KOPT-K1 (cell line): ENCODE measurements around the gene TRAPPC3.

Source experiments
- H3K27ac ChIP-seq: fragments of 200-600 bp; sonication (generic); 2 replicates; pipeline ENCODE4 v1.5.1; 2016; ENCODE audit warnings: antibody characterized with exemption, mild to moderate bottlenecking, low read depth, low read length; ENCODE audit not compliant: poor library complexity, severe bottlenecking
- H3K36me3 ChIP-seq: fragments of 200-600 bp; sonication (generic); 2 replicates; pipeline ENCODE4 v1.5.1; 2017; ENCODE audit warnings: antibody characterized with exemption, mild to moderate bottlenecking, low read length, moderate library complexity; ENCODE audit not compliant: insufficient read depth
- H3K9me3 ChIP-seq: fragments of 200-600 bp; sonication (generic); 2 replicates; pipeline ENCODE4 v1.5.1; 2017; ENCODE audit warnings: antibody characterized with exemption, low read length, mild to moderate bottlenecking; ENCODE audit not compliant: insufficient read depth, poor library complexity, severe bottlenecking

The TRAPPC3 gene

DNA sequence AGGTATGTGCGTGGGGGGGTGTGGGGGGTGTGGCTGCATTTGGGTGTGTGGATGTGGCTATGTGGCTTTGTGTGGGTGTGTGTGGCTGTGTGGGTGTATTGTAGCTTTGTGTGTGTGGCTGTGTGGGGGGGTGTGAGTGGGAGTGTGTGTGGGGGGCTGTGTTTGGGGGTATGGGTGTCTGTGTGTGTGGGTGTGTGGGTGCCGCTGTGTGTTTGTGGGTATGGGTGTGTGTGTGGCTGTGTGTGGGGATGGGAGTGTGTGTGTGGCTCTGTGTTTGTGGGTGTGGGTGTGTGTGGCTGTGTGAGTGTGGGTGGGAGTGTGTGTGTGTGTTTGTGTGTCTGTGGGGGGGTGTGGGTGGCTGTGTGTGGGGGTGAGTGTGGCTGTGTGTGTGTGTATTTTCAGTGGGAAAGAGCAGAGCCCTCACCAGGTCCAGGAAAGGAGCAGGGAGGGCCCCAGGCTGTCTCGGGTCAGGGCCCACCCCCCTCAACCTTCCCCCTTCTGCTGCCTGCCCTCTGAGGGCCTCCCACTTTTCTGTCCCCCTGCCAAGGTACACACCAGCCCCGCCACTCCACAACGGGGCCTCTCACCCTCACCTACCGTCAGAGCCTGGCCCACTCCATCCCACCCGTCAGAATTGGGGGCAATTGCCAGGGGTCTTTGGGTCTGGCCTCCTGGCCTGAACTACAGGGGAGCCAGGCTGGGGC is 22.3 kb downstream of the TRAPPC3 start:
- Histone ChIP-seq H3K36me3 (no peaks in the 10 kb centered on the region), H3K9me3 (no peaks in the 10 kb centered on the region), H3K27ac (no peak overlapping the region)

DNA sequence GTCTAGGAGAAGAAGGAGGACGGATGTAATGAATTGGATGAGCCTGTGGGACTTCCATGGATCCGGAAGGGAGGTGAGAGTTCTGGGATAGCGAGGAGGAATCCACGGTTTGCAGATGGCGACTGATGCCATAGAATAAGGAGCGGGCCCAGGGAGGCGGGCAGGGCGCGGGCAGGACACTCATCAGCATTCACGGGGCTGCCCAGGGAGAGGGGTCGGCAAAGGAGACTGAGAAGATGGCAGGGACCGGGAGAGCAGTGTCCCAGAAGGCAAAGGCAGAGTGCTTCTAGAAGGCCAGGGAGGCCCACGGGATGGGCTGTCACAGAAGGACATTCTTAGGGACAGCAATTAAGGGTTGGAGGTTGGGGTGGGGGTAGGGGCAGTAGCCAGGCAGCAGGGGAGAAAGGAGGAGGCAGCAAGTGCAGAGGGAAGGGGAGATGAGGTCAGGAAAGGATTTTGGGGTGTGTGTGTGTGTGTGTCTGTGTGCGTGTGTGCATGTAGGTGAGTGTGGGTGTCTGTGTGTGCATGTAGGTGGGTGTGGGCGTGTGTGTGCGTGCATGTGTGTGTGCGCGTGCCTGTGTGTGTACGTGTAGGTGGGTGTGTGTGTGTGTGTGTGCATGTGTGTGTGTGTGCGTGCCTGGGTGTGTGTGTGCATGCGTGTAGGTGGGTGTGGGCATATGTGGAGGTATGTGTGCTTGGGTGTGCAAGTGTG is 23.1 kb downstream of the TRAPPC3 start:
- H3K9me3 ChIP-seq: no peaks in the 10 kb centered on the region

DNA sequence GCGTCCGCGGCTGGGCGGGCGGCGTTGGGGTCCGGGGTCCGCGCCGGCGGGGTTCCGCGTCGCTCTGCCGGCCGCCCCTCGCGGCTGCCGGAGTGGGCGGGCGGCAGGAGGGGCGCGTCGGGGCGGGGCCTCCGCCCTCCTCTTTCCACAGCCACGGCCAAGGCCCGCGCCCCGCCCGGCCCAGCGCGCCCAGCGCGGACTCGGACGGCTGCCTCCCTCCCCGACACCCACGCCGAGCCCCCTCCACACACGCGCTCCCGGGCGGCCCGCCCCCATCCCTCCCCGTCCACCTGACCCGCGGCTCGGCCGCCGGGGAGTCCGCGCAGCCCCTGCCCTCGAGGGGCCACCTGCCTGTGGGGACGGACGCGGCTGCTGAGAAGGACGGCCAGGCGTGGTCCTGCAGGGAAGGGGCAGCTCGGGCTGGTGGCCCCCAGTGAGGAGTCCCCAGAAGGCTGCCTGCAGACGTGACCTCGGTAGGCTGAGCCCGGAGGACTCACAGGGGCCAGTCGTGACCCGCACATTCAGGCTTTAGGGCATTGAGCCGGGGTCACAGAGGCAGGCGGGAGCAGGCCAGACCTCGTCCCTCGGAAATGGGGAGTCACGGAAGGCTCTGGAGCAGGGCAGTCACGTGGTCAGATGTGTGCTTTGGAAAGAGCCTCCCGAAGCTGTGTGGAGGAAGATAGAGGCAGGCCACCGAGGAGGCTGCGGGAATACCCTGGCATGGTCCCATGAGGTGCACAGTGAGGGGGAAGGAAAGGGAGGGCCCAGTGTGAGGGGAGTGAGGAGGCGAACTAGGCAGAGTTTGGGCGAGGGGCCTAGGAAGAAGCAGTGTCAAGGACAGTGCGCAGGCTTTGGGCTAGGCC is 23.9 kb downstream of the TRAPPC3 start, which contains the start of gene COL8A2:
TSS of gene COL8A2 (minus strand) at position 94 of the 863 bp plus-strand sequence. CDS start 24,980 bp downstream, outside the sequence.
- no peaks in the 10 kb centered on the region for H3K9me3 ChIP-seq
- no peaks in the 10 kb centered on the region for H3K36me3 ChIP-seq
- no peak within 1 kb of the TSS for H3K27ac ChIP-seq

More for the DNA sequence above, 23.1 kb downstream of the TRAPPC3 start:
- Histone ChIP-seq H3K36me3 (no peaks in the 10 kb centered on the region), H3K27ac (no peak overlapping the region)

DNA sequence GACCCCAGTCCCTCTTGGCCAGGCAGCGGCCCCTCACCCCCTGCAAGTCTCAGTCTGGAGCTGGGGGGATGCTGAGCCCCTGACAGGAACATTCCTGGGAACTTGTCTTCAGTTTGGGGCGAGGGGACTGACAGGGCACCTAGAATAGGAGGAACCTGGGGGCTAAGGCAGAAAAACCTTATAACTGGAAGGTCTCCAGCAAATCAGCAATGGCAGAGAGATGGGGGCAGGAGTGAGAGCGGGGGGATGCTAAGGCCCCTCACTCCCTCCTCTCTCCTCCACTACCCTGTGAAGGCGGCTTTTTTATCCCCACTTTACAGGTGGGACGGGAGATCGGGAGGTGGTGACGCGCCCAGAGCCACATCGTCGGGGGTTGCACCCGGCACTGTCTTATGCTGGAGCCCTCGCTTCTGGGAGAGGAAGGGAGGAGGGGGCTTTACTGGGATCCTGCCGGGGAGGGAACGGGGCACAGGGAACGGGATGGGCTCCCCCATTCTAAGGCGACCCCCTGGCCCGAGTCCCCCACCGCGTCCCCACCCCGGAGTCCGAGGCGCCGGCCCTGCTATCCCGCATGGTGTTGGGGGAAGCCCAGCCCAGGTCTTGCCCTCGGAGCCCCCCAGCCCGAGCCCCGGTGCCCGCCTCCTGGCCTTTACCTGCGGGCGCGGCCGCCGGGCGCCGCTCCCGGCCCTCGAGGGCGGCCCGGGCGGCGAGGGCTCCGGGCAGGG is 24.7 kb downstream of the TRAPPC3 start:
- Histone ChIP-seq H3K27ac (no peak overlapping the region), H3K36me3 (no peaks in the 10 kb centered on the region), H3K9me3 (no peaks in the 10 kb centered on the region)

DNA sequence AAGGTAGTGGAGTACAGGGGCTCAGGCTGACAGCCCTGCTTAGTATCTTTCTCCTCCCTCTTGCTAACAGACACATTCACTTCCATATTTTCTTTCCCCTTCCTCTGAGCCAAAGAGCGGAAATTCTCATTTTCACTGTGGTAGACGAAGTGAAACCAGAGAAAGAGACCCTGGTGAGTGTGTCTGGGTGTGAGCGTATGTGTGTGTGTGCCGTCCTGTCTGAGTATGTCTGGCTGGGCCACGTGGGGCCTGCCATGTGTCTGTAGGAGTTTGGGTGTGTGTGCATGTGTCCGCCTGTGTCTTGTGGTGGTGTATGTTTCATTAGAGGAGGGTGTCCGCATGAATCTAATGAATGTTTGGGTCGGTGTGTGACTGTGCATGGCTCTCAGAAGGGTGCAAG is 25.9 kb downstream of the TRAPPC3 start:
- no peaks in the 10 kb centered on the region for H3K36me3 ChIP-seq
- H3K9me3 ChIP-seq: no peaks in the 10 kb centered on the region
- no peak overlapping the region for H3K27ac ChIP-seq

DNA sequence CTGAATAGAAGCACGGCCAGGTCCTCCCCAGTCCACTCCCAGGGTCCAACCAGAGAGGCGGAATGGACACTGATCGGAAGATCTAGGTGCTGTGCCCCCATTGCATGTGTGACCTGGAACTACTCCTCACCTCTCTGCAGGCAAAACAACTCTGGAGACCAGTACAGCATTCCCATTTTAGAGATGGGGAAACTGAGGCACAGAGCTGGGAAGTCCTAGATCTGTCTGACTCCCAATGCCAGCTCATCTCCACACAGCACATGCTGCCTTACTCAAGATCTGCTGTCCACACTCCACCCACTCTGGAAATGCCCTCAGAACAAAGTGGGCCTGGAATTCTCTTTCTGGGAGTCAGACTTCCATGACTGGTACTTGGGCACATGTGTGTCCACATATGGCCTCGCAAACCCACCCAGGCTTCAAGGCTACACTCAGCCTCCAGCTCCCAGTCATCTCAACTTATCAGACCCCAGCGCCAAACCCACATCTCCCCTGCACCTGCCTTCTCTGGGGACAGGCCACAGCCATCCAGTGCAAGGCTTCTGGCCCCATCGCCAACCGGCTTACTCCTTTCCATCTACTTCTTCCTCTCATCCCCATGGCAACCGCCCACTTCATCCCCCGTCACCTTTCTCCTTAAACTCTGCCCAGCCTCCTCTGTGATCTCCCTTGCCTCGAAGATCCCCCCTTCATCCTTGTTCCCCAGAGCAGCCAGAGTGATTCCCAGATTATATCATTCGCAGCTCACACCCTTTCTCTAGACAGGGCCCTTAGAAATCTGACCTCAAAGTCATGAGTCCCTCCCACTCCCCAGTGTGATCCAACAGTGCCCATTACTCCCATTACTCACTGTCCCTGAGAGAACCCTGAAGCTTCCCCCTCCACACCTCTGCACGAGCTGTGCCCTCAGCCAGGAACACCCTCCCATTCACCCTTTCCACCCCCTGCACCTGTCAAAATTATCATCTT is 26.9 kb downstream of the TRAPPC3 start:
- Histone ChIP-seq H3K27ac (no peak overlapping the region), H3K9me3 (no peaks in the 10 kb centered on the region)

DNA sequence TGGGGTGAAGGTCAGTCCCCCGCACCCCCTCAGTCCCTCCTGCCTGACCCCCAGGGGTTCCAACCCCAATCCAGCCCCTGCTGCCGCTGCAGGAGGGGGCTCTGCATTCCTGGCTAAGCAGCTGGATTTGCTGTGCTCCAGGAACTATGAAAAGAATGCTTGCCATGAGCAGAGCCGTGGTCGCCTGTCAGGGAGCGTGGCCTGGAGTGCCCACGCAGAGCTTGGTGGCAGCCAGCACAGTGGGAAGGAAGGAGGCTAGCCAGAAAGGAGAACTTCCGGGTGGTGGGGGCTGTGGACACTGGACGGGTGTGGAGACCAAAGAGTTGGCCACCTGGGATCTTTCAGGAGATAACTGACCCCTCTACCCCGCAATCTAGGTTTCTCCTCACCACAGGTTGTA is 29.8 kb downstream of the TRAPPC3 start:
- Histone ChIP-seq H3K9me3 (no peaks in the 10 kb centered on the region), H3K36me3 (no peaks in the 10 kb centered on the region), H3K27ac (no peak overlapping the region)

More for the DNA sequence above, 26.9 kb downstream of the TRAPPC3 start:
- no peaks in the 10 kb centered on the region for H3K36me3 ChIP-seq

DNA sequence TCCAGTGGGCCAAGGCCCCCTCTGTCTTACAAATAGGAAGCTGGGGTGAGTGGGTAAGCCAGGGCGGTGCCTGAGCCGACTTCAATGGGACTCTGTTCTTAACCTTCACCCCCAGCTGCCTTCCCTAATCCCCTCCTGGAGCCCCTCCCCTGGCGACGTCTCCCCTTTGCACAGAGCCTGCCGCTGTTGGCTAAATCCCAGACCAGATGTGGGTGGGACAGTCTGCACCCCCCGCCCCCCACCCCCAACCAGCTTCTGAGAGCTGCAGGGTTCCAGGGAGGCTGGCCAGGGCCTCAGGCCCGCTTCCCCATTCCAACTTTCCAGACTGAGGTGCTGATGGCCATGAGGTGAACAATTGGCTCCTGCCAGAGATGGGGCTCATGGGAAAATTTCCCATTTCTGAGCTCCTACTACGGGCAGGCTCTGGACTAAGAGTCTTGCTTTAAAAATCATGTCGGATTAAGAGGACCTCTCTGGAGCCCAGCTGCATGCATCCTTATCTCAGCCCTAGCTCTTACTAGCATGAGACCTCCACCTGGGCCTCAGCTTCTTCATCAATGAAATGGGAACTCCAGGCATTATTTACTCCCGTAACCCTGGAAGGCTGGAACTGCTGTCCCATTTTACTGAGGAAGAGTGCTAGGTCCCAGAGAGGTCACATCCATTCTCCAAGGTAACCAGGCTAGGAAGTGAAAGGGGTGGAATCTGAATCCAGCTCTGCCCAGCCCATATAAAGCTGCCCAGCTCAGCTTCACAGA is 30.7 kb downstream of the TRAPPC3 start:
- no peaks in the 10 kb centered on the region for H3K9me3 ChIP-seq
- H3K36me3 ChIP-seq: no peaks in the 10 kb centered on the region
- H3K27ac ChIP-seq: no peak overlapping the region

DNA sequence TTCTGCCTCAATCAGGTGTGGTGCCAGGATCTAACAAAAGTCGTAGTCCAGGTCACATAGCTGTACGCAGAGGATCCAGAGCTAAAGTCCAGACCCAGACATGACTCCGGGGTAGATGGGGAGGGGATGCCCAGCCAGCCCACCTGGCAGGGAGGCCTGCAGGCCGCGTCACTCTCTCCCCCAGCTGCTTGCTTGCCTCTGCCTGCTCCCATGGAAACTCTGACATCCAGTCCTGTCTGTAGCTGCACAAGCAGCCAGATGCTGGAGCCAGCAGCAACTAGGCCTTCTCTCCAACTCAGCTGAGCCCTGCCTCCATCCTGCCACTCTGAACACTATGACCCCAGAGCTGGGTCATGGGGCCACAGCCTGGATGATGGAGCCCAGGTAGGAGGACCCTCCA is 32.4 kb downstream of the TRAPPC3 start:
- Histone ChIP-seq H3K9me3 (no peaks in the 10 kb centered on the region), H3K27ac (no peak overlapping the region), H3K36me3 (no peaks in the 10 kb centered on the region)

DNA sequence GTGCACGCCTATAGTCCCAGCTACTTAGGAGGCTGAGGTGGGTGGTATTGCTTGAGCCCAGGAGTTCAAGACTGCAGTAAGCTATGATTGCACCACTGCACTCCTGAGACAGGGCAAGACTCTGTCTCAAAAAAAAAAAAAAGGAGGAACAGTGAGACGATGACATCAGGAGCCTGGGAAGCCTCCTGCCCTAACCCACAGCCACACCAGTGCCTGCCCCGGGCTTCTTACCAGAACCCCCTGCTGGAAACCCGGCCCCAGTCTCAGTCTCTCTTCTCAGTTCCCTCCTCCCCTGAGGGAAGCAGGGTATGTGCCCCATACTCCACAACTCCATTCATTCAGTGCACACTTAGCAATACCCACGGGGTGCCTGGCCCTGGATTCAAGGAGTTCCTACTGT is 33.4 kb downstream of the TRAPPC3 start:
- H3K36me3 ChIP-seq: no peaks in the 10 kb centered on the region
- no peaks in the 10 kb centered on the region for H3K9me3 ChIP-seq
- no peak overlapping the region for H3K27ac ChIP-seq

DNA sequence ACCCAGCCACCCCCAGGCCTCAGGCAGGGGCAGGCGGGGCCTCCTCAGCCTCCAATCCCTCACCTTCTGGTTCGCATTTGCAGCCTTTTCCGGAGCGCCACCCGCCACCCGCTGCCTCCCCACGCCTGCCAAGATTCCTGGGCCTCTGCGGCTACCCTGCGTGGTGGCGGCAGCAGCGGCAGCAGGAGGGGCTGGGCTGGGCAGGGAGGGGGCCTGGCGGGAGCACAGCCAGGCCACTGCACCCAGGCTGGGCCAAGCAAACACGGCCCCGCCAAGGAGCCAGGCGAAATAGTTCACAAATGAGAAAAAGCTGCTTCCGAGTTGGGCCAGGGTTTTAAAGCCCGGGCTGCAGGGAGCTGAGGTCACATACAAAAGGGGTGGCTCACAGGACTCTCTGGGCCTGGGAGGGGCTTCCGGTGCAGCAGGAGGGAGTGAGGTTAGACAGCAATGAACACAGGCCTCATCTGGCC is 34.1 kb downstream of the TRAPPC3 start:
- Histone ChIP-seq H3K9me3 (no peaks in the 10 kb centered on the region), H3K27ac (no peak overlapping the region)

DNA sequence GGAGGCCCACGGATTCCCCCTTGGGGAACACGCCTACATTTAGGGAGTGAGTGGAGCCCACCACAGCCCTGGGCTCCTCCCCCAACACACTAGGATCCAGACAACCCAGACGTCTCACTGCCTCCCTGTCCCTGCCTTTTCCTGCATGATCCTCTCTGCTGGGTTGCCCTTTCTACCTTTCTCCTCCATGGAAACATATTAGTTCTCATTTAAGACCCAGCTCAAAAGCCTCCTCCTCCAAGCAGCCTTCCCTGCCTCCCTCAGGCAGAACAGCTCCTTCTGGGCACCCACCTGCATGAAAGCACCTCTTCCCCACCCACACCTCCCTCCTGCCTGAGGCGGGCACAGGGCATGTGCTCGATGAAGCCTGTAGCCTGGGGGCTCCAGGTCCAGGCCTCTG is 34.9 kb downstream of the TRAPPC3 start:
- Histone ChIP-seq H3K36me3 (no peaks in the 10 kb centered on the region), H3K27ac (no peak overlapping the region), H3K9me3 (no peaks in the 10 kb centered on the region)

More for the DNA sequence above, 34.1 kb downstream of the TRAPPC3 start:
- no peaks in the 10 kb centered on the region for H3K36me3 ChIP-seq

DNA sequence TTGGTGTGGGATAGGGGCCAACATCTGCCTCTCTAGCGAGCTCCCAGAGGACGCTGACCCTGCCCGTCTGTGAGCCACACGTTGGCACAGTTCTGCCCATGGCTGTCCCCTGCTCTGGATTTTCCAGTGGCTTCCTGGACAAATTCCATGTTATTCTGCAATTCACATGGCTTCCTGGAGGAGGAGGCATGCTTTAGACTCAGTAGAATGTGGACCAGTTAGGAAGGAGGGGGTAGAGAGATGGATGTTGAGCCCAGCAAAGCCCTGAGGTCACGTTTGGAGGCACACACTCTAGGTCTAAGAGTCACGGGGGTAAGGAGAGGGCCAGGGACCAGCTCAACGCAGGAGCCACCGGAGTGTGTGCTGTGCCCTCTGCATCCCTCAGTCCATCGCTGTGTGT is 36.5 kb downstream of the TRAPPC3 start:
- Histone ChIP-seq H3K36me3 (no peaks in the 10 kb centered on the region), H3K9me3 (no peaks in the 10 kb centered on the region), H3K27ac (no peak overlapping the region)
